NCI-H2107 (cell line): Measurements from ENCODE around the gene ARHGEF26.

Experiments used
- DNase-seq: peaks from one replicate; lab custom pipeline; 2025; lab: John Stamatoyannopoulos, UW

ARHGEF26 gene

DNA sequence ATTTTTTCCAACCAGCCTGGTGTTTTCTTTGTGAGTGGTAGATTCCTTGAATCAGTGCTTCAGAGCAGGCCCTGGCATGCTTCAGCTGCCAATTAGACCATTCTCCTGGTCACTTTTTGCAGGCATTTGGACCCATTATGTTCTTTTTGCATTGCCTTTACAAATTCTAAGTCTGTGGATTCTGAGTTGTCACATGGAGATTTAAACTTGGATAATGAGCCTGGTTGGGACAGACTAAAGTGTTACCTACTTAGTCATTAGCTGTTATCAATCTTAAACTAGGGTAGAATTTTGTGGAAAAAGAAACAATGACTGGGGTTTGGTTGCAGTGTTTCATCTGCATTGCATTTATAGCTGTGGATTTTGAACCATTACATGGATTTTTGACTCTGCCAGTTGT lies 40.6 kb downstream of the ARHGEF26 start:
- DNase-seq: no peak

GRCh38 chr3:154164387-154164786 lies 43.2 kb downstream of the ARHGEF26 start:
- DNase-seq: no peak

DNA sequence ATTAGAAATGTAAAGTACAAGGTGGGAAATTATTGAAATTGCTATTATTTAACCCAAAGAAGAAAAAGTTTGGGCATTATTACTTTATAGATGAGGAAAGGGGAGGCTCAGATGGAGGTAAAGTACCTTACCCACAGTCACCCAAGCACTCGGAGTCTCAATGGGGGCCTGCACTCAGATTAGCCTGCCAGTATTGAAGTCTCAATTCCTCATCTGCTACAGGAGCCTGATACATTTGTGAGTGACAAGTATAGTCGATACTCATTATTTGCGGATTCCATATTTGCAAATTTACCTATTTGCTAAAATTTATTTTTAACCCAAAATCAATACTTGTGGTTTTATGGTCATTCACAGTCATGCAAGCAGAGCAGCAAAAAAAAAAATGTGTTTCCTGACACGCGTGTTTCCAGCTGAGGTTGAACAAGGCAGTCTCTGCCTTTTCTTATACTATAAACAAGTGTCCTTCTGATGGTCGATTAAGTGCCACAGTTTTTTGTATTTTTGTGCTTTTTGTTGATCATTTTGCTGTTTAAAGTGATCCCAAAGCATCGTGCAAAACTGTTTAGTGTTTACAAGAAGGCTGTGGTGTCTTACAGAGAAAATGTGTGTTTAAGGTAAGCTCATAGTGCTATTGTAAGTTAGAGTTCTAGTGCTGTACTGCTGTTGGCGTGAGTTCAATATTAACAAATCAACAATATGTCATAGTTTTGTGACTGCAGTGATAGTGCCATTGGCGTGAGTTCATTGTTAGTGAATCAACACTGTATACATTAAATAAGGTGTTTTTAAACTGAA lies 48.0 kb downstream of the ARHGEF26 start:
- DNase-seq: no peak

DNA sequence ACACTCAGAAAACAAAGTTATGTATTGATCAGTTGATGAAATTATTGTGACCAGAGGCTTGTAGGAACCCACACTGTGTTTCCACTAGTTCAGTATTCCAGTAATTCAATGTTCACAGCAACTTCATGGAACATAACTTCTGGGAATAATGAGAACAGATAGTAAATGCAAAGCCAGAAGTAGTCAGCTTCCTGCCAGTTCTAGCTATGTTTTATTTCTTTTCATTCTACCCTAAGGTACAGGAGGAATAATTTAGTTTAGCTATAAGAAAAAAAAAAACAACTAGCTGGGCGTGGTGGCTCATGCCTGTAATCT lies 48.6 kb downstream of the ARHGEF26 start:
- DNase-seq: no peak

- no peak for DNase-seq
Observed at GRCh38 chr3:154170300-154170699, 49.1 kb downstream of the ARHGEF26 start.

DNA sequence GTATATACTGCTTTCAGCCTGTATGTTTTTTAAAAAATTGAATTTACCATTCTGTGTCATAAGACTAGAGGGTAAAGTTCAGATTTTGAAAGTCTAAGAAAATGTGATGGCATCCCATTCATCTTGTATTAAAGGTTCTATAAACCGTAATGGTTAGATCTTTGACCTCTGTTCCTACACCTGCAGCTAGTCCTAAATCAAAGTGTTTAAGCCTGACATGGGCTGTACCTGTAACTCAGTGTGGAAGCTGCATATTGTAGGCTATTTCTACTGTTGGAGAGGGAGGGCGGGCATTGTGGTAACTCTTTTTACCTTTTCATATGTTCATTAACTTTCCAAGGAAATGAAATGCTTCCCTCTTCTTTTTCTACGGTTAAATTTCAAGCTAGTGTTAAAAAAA lies 53.9 kb downstream of the ARHGEF26 start:
- DNase-seq: no peak

DNA sequence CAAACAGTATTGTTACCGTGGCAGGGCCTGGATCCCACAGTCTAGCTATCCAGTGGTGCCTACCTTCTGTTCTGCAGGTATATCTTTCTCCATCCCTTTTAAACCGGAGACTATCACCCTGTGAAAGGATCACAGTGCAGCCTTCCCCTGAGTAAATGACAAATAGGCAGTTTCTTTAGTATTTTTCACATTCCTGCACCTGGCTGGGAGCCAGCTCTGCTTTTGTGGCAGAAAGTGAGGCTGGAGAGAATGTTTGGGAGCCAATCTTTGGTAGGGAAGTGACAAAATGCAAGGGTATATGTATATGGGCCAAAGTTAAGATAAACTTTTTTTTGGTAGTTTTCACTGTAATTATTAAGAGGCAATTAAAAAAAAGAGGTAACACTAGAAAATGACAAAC lies 54.8 kb downstream of the ARHGEF26 start:
- DNase-seq: no peak

- no peak for DNase-seq
Observed at GRCh38 chr3:154177406-154177805, 56.2 kb downstream of the ARHGEF26 start.

DNA sequence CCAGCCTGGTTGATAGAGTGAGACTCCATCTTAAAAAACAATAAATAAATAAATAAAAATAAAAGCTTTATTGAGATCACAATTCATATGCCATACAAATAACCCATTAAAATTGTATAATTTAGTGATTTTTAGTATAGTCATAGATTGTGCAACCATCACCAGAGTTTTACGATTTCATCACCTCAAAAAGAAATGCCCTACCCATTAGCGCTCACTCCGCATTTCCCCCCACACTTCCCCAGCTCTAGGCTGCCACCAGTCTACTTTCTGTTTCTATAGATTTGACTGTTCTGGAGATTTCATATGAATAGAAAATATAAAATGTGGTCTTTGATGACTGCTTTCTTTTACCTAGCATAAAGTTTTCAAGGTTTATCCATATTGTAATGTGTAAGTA lies 57.0 kb downstream of the ARHGEF26 start:
- no peak for DNase-seq

DNA sequence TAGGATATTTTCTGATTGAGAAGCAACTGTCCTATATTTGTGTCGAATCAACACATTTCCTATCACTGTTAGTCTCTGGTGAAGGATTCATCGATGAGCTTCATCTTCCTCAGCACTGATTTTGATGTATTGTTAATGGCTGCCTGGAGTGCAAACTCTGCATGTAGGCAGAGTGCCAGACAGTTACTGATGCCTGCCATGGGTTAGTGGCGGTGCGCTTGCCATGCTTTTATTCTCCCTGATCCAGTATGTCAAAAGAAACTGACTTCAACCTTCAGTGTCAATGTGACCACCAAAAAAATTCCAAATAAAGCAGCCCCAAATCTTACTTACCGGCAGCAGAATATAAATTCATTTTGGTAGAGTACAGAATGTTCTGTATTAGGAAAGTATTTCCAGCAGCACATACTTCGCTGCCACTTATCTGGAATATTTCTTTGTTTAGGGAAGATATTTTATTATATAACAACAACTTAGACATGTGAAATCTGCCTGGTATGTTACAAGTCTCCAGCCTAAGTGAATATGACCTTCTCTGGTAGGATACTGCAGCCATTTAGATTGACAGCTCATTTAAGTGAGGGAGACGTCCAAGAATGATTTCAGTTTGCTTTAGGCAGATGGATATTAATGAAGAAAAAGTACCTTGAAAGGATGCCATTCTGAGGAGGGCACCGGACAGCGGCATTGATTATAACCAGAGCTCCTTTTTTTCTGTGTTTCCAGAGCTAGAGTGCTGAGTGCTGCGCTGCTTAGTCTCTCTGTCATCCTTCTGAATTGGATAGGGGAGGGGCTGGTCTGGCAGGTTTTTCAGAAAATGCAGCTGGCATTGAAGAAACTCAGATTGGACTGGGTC lies 59.9 kb downstream of the ARHGEF26 start:
- no peak for DNase-seq

GRCh38 chr3:154182322-154182922 lies 61.2 kb downstream of the ARHGEF26 start:
- DNase-seq: no peak

DNA sequence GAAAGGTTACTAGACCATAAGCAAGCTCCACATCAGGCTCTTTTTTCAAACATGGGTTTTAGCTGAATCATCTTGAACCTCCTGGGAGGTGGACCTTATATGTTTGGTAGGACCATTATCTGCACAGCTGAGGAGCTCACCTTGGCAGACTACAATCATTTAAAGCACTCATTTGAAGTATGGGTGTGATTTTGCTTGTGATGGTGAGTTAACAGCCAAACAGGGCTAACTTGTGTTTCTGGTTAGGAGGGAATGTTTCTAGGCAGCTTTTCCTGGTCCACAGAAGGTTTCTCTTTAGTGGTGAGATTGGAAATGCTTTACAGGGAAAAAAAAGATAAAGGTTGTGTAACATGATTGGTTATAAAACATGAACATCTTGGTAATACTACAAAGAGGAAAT lies 61.8 kb downstream of the ARHGEF26 start:
- DNase-seq: no peak

- no peak for DNase-seq
Observed at GRCh38 chr3:154184582-154184981, 63.4 kb downstream of the ARHGEF26 start.

DNA sequence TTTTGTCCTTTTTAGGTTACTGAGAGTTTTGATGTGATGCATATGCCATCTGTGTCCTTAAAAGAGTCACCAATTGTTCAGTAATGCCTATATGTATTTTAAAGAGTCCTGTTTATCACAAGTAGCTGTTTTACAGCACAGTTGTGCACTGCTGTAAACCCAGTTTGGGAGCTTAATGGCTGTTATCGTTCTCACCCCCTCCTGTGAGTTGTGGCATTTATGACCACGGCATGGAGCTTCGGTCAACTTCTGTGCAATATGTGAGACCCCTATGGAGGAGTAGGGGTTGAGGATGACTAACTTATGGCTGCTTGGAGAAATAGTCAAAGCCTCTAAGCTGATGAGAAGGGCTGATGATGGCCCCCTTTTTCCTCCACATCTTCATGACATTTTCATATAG lies 67.2 kb downstream of the ARHGEF26 start:
- DNase-seq: no peak

GRCh38 chr3:154188846-154189245 lies 67.7 kb downstream of the ARHGEF26 start:
- no peak for DNase-seq

- no peak for DNase-seq
Observed at GRCh38 chr3:154191520-154191919, 70.3 kb downstream of the ARHGEF26 start.

DNA sequence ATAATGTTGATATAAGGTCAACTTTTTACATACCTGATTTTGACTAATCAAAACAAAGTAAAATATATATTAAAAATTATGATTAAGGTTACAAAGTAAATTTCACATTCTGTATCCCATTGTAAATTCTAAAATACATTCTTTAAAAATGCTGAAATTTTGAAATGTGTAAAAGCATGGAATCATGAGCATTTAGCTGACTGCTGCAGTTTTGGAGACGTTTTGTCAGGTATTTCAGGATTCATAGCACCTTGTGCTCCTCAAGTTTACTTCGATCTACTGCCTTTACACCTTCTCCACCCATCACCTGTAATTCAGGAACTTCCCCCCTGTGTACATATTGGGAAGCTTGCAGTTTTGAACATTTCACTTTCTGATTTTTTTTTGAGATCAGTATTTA lies 71.0 kb downstream of the ARHGEF26 start:
- DNase-seq: no peak

GRCh38 chr3:154193000-154193615 lies 71.9 kb downstream of the ARHGEF26 start:
- no peak for DNase-seq

DNA sequence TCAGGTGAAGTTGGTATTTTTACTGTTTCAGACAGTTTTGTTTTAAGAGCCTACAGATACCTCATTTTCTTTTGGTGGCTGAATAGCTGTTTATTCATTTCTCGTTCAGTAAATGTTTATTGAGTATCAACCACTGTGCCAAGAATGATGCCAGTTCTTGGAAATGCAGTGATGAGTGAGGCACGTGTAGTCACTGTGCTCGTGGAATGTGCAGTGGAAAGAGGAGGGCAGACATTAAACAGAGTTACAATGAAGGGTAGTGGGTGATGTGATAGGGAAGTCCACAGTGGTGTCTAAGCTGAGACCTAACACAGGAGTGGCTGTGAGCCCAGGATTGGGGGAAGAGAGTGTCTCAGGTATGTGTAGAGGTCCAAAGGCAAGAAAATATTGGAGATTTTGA lies 73.7 kb downstream of the ARHGEF26 start:
- DNase-seq: no peak

DNA sequence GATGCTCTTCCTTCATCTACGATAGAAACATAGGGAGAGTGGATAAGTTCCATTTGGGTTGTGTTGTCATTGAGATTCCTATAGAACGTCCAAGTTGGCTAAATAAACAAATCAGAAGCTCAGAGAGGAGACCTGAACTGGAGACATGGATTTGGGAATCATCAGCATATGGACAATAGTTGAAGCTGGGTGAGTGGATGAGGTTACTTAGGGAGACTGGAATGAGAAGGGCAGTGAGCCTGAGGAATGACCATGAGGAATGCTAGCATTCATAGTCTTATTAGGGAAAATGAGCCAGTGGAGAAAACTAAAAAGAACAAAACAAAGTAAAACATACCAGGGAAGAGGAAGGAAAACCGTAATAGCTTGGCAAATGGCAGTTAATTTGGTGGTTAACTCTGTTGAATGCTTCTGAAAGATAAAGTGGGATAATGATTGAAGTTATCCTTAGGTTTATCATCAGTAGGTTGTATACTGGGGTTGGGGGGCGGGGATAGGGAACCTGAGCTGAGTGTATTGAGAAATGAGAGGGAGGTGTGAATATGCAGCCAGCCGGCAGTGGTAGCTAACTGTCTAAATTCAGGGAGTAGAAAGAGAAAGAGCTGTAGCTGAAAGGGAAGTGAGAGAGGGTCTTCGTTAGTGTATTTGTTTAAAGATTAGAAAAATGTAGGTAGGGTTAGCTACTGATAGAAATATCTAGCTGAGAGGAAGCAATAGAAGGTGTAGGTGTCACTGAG lies 74.6 kb downstream of the ARHGEF26 start:
- DNase-seq: no peak

GRCh38 chr3:154197751-154198150 lies 76.6 kb downstream of the ARHGEF26 start:
- DNase-seq: no peak

GRCh38 chr3:154209499-154209898 lies 88.3 kb downstream of the ARHGEF26 start:
- no peak for DNase-seq
